Parathyroid adenoma (tissue), 2 donors: Measurements from ENCODE around the gene MED9.

ENCODE experiments used
- H2AFZ ChIP-seq: fragments of 300-600 bp; sonication (generic); one replicate; pipeline ENCODE4 v1.7.0; 2017; ENCODE audit warnings: antibody characterized with exemption, mild to moderate bottlenecking
- H3K27ac ChIP-seq: fragments of 300-600 bp; sonication (generic); one replicate; pipeline ENCODE4 v1.7.0; 2017
- H3K27me3 ChIP-seq: fragments of 300-600 bp; sonication (generic); one replicate; pipeline ENCODE4 v1.7.0; 2017; ENCODE audit warnings: low read length; ENCODE audit not compliant: control insufficient read depth, insufficient read depth
- H3K36me3 ChIP-seq: fragments of 300-600 bp; sonication (generic); one replicate; pipeline ENCODE4 v1.7.0; 2017; ENCODE audit warnings: low read length; ENCODE audit not compliant: control insufficient read depth, insufficient read depth
- H3K4me1 ChIP-seq: fragments of 300-600 bp; sonication (generic); one replicate; pipeline ENCODE4 v1.7.0; 2017; ENCODE audit warnings: control low read depth
- H3K4me2 ChIP-seq: fragments of 300-600 bp; sonication (generic); one replicate; pipeline ENCODE4 v1.7.0; 2017; ENCODE audit warnings: low read length
- H3K4me3 ChIP-seq: fragments of 300-600 bp; sonication (generic); one replicate; pipeline ENCODE4 v1.7.0; 2017; ENCODE audit warnings: low read depth, low read length
- H3K79me2 ChIP-seq: fragments of 300-600 bp; sonication (generic); one replicate; pipeline ENCODE4 v1.7.0; 2017; ENCODE audit warnings: control low read depth
- H3K9ac ChIP-seq: fragments of 300-600 bp; sonication (generic); one replicate; pipeline ENCODE4 v1.7.0; 2017; ENCODE audit warnings: mild to moderate bottlenecking
- H3K9me3 ChIP-seq: fragments of 300-600 bp; sonication (generic); one replicate; pipeline ENCODE4 v1.7.0; 2017; ENCODE audit warnings: low read length; ENCODE audit not compliant: control insufficient read depth
- CTCF ChIP-seq: fragments of 300-600 bp; sonication (generic); IDR thresholded peaks from one replicate; pipeline ENCODE4 v1.7.0; 2017; ENCODE audit warnings: antibody characterized with exemption, mild to moderate bottlenecking
- donor health status: primary hyperparathyroidism.

Gene MED9

GRCh38 chr17:17525956-17526355 lies 49.2 kb downstream of the MED9 start:
- Histone ChIP-seq H3K27ac (no peak overlapping the region), H3K79me2 (peaks cover 12% of the 10 kb centered on the region), H3K27me3 (no peaks in the 10 kb centered on the region), H3K9ac (no peak overlapping the region), H3K9me3 (no peaks in the 10 kb centered on the region), H3K4me3 (no peak overlapping the region), H3K4me2 (no peak overlapping the region), H2AFZ (no peak overlapping the region), H3K4me1 (no peaks in the 10 kb centered on the region), H3K36me3 (no peaks in the 10 kb centered on the region)
- TF ChIP-seq CTCF = no peak

GRCh38 chr17:17526369-17526768 lies 49.6 kb downstream of the MED9 start:
- Histone ChIP-seq H3K9me3 (no peaks in the 10 kb centered on the region), H3K4me3 (no peak overlapping the region), H3K4me1 (no peaks in the 10 kb centered on the region), H3K79me2 (peaks cover 12% of the 10 kb centered on the region), H3K27me3 (no peaks in the 10 kb centered on the region), H3K27ac (no peak overlapping the region), H2AFZ (no peak overlapping the region), H3K9ac (no peak overlapping the region), H3K36me3 (no peaks in the 10 kb centered on the region), H3K4me2 (no peak overlapping the region)
- no peak for TF ChIP-seq CTCF

GRCh38 chr17:17527534-17527933 lies 50.7 kb downstream of the MED9 start:
- no peak overlapping the region for H3K4me3 ChIP-seq
- no peaks in the 10 kb centered on the region for H3K9me3 ChIP-seq
- H3K4me1 ChIP-seq = no peaks in the 10 kb centered on the region
- no peak overlapping the region for H3K27ac ChIP-seq
- H3K4me2 ChIP-seq = no peak overlapping the region
- H3K9ac ChIP-seq = no peak overlapping the region
- no peaks in the 10 kb centered on the region for H3K36me3 ChIP-seq
- H3K79me2 ChIP-seq = peaks cover 12% of the 10 kb centered on the region
- TF ChIP-seq CTCF = no peak
- H2AFZ ChIP-seq = no peak overlapping the region
- no peaks in the 10 kb centered on the region for H3K27me3 ChIP-seq

DNA sequence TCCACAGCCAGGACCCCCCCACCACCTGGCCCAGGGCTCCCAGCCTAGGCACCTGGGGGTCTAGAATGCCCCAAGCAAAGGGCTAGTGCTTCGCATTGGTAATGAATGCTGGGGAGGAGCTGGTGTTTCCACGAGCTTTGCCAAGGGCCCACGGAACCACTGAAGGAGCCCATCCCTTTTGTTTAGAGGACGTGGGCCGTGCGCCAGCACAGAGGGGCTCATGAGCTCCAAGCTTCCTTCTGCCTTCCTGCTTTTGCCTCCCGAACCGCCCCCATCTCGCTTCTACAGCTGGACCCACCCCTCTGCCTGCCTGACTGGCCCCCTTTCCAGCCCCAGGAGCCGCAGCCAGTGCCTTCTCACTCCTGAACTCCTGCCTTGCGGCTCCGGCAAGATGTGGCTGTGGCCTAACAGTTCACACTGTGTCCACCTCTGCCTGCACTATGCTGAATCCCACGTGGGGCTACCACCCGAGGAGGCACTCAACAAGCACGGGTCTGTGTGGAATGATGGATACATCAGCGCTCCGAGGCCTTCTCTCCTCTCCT lies 51.2 kb downstream of the MED9 start:
- H3K27me3 ChIP-seq = no peaks in the 10 kb centered on the region
- no peak for TF ChIP-seq CTCF
- H3K36me3 ChIP-seq = no peaks in the 10 kb centered on the region
- no peak overlapping the region for H3K9ac ChIP-seq
- H3K27ac ChIP-seq = no peak overlapping the region
- no peaks in the 10 kb centered on the region for H3K9me3 ChIP-seq
- H3K4me2 ChIP-seq = no peak overlapping the region
- H3K4me1 ChIP-seq = no peaks in the 10 kb centered on the region
- H3K4me3 ChIP-seq = no peak overlapping the region
- H3K79me2 ChIP-seq = peaks cover 12% of the 10 kb centered on the region
- H2AFZ ChIP-seq = no peak overlapping the region
